Esophagus mucosa (tissue), 1 donor: ENCODE measurements around the gene ADCY5. TPM values are rescaled to one million over a fixed set of nuclear protein-coding genes. Genes with fewer than 3 reads are reported as not detected.
"Not testable (repeated sequence)": the region's sequence is repeated elsewhere in the genome, so short reads cannot be mapped to it uniquely, and the experiment has no call there.

Source experiments
- ATAC-seq: fragments of 200-7000 bp; cut with Tn5 transposase; one replicate; pipeline ENCODE4 v1.9.1; 2020
- total RNA-seq: library from RNA; stranded (reverse); gene quantifications from one replicate; pipeline ENCODE4 v1.2.4, GENCODE V29; 2023
- donor health status: DM: yes; HTN: yes; CAD: no.

The ADCY5 gene
- total RNA-seq: 2.7 TPM

GRCh38 chr3:123448536-123449101 lies at the start of gene ADCY5:
ADCY5 (minus strand) TSS chr3:123449090; CDS start chr3:123448545, 545 bp downstream.
- peak; percentile 41 for ATAC-seq

GRCh38 chr3:123493912-123494311 lies 45.0 kb upstream of the ADCY5 start:
- no peak for ATAC-seq

GRCh38 chr3:123491966-123492587 lies 43.2 kb upstream of the ADCY5 start:
- ATAC-seq: no peak

GRCh38 chr3:123489400-123490004 lies 40.6 kb upstream of the ADCY5 start:
- ATAC-seq: peak; percentile 67

- ATAC-seq: no peak
These were observed 39.9 kb upstream of the ADCY5 start for GRCh38 chr3:123488645-123489347.

GRCh38 chr3:123487063-123487462 lies 38.2 kb upstream of the ADCY5 start:
- ATAC-seq: not testable (repeated sequence)

GRCh38 chr3:123486460-123486859 lies 37.6 kb upstream of the ADCY5 start:
- ATAC-seq: no peak

GRCh38 chr3:123485551-123485950 lies 36.7 kb upstream of the ADCY5 start:
- peak; percentile 20 for ATAC-seq

GRCh38 chr3:123483146-123483545 lies 34.3 kb upstream of the ADCY5 start:
- no peak for ATAC-seq

GRCh38 chr3:123481722-123482457 lies 33.0 kb upstream of the ADCY5 start:
- peak; percentile 21 for ATAC-seq

GRCh38 chr3:123481071-123481470 lies 32.2 kb upstream of the ADCY5 start:
- no peak for ATAC-seq

GRCh38 chr3:123480428-123480827 lies 31.5 kb upstream of the ADCY5 start:
- ATAC-seq: no peak

- ATAC-seq: no peak
These were observed 31.0 kb upstream of the ADCY5 start for GRCh38 chr3:123479891-123480290.

- ATAC-seq: no peak
These were observed 29.4 kb upstream of the ADCY5 start for GRCh38 chr3:123478314-123478713.

GRCh38 chr3:123476967-123477750 lies 28.3 kb upstream of the ADCY5 start:
- no peak for ATAC-seq

GRCh38 chr3:123475786-123476185 lies 26.9 kb upstream of the ADCY5 start:
- no peak for ATAC-seq

- no peak for ATAC-seq
These were observed 22.2 kb upstream of the ADCY5 start for GRCh38 chr3:123471106-123471505.

GRCh38 chr3:123469323-123469995 lies 20.6 kb upstream of the ADCY5 start:
- no peak for ATAC-seq

GRCh38 chr3:123467046-123467445 lies 18.2 kb upstream of the ADCY5 start:
- ATAC-seq: no peak

- no peak for ATAC-seq
These were observed 15.3 kb upstream of the ADCY5 start for GRCh38 chr3:123464211-123464610.

GRCh38 chr3:123459862-123460261 lies 11.0 kb upstream of the ADCY5 start:
- ATAC-seq: no peak
